Stimulated activated naive CD4-positive, alpha-beta T cell treated with Interleukin-2 at 50 U/mL for 16 hours (primary cell): ENCODE data around the gene SYNGR1.

Source experiments
- DNase-seq: peaks from one replicate; lab custom pipeline; 2025; lab: John Stamatoyannopoulos, UW

The SYNGR1 gene

DNA sequence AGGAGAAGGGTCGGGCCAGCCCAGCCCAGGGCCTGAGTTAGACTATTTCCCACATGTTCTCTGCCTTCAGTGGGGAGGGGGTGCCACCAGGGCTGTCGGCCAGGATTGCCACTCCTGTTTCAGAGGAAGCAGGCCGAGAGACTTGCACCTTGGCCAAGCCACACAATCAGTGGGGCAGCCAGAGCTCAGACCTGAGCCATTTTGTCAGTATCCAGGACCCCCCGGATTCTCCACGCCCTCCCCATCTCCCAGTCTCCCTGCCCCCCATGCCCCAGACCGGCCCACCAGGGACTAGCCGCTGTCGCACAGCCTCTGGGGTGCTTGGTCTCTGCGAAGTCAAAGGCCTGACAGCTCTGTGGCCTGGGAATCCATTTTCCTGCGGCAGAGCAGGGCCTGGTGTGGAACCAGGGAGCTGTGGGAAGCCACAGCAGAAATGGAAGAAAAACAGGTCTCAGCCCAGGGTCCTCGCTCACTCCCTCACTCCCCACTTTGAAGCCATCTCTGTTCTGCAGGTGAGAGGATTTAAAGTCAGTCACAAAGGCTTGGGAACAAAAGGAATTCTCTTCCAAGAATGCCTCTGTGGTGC lies 81.5 kb downstream of the SYNGR1 start:
- no peak for DNase-seq

- DNase-seq = no peak
Observed at GRCh38 chr22:39431821-39432251, 82.0 kb downstream of the SYNGR1 start.

DNA sequence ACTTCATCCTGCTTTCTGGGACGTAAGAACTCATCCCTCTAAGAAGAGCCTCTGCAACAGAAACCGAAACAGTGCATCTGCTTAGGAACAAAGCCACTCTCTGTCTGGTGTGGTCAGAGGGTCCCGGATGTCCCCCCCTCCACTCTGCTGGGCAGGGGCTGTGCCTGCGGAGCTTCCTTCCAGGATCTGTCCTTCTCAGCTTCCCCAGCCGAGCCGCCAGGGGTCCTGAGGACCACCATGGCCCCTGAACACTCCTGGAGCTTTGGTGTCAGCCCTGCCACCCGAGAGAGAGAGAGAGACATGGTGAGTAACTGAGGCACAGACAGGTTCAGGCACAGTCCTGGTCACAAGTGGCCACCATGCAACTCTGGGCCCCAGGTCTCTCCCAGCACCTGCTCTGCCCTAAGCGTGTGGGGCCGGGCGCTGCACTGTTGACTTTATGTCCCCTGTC lies 82.6 kb downstream of the SYNGR1 start:
- no peak for DNase-seq

- DNase-seq = no peak
Observed at GRCh38 chr22:39433476-39434242, 83.9 kb downstream of the SYNGR1 start.

DNA sequence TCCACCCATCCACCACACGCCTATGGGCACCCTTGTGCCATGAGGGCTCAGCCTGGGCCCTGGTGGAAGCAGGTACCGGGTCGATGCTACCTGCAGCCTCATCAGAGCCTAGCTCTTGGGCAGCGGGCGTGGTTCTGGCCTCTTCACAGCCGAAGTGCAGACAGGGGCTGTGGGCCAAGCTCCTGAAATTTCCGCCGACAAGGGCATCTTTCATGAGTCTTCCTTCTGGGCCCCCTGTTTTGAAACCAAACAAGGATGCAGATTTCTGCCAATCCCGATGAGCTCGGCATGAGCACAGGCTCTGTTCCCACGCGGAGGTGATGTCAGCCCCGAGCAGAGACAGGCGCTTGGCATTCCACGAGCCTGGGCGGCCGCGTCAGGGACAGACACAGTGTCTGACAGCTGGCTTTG lies 84.5 kb downstream of the SYNGR1 start:
- no peak for DNase-seq

DNA sequence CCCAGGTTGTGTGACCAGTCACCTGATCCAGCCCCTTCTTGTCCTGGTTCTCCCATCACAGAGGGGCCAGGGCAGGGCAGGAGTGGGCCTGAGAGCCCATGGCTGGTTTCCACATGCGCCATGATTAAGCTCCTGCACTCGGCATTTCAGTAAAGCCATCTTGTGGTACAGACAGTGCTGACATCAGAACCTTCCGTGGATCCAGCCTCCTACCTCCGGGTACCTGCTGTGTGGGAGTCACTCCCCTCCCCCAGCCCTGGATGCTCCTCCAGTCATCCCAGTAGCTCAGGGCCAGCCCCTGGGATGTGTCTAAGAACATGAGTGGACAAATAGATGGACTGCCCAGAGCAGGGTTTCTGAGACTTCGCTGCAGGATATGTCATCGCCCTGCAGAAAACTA lies 84.9 kb downstream of the SYNGR1 start:
- no peak for DNase-seq
